Activated CD4-positive, CD25-positive, alpha-beta regulatory T cell treated with anti-CD3 and anti-CD28 coated beads, Interleukin-2, amount 50 U/mL, for 16 hours (primary cell): ENCODE data around the gene MYOZ3.

Experiments
- DNase-seq: peaks from one replicate; pipeline ENCODE4 v3.0.0-alpha.2; 2020; ENCODE audit warnings: low read depth, low spot score

Gene MYOZ3

GRCh38 chr5:150700594-150701377 lies 39.7 kb downstream of the MYOZ3 start, which contains the start of gene RBM22:
TSS of gene RBM22 (minus strand) at chr5:150701062. CDS start at chr5:150700985, 77 bp downstream.
- peak; percentile 87 for DNase-seq

- no peak for DNase-seq
Measured at GRCh38 chr5:150703762-150704161, 42.7 kb downstream of the MYOZ3 start.

- no peak for DNase-seq
Measured at GRCh38 chr5:150706776-150707390, 45.8 kb downstream of the MYOZ3 start.

GRCh38 chr5:150710165-150710564 lies 49.1 kb downstream of the MYOZ3 start:
- no peak for DNase-seq

GRCh38 chr5:150723845-150724244 lies 62.8 kb downstream of the MYOZ3 start:
- no peak for DNase-seq
